ENCODE measurements around the gene ALG11.
"Not testable (repeated sequence)": the region's sequence is repeated elsewhere in the genome, so short reads cannot be mapped to it uniquely, and the experiment has no call there.

ALG11 gene

GRCh38 chr13:52029569-52029968, 17.4 kb downstream of the ALG11 start:
- DNase-seq (ENCODE audit: low spot score) = no peak

- not testable (repeated sequence) for DNase-seq (ENCODE audit: low spot score)
Measured at GRCh38 chr13:52030401-52030800, 18.2 kb downstream of the ALG11 start.

- DNase-seq (ENCODE audit: low spot score) = no peak
Measured at GRCh38 chr13:52033039-52033438, 20.8 kb downstream of the ALG11 start.

DNA sequence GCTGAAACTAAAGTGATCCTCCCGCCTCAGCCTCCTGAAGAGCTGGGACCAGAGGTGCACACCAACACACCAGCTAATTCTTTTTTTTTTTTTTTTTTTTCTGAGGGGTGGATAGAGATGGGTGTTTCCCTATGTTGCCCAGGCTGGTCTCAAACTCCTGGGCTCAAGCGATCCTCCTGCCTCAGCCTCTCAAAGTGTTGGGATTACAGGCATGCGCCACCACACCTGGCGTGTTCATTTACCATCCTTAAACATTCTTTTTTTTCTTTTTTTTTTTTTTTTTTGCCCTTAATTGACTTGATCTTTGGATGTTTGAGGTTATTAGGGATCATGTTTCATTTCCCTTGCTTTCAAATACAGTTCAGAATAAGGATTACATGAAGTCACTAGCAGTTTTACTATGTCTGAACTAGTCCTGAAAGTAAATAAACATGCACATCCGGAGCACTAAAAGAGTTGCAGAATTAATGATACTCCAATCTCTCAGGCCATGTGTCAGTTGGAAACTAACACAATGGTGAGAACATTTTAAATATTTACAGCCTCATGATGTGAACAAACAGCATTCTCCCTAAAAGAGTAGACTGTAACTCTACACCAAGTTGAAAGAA, 22.5 kb downstream of the ALG11 start:
- no peak for DNase-seq (ENCODE audit: low spot score)

- DNase-seq (ENCODE audit: low spot score) = no peak
Measured at GRCh38 chr13:52036037-52036436, 23.8 kb downstream of the ALG11 start.

DNA sequence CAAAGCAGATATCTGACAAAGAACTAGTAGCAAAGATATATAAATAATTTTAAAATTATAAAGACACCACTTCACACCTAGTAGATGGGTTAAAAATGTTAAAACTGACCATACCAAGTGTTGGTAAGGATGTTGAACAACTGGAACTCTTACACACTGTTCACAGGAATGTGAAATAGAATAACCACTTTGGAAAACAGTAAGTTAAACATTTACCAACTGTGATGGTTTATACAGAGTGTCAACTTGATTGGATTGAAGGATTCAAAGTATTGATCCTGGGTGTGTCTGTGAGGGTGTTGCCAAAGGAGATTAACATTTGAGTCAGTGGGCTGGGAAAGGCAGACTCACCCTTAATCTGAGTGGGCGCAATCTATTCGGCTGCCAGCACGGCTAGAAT, 31.5 kb downstream of the ALG11 start:
- no peak for DNase-seq (ENCODE audit: low spot score)

- no peak for DNase-seq (ENCODE audit: low spot score)
Measured at GRCh38 chr13:52047463-52047862, 35.3 kb downstream of the ALG11 start.

GRCh38 chr13:52048516-52048915, 36.3 kb downstream of the ALG11 start:
- no peak for DNase-seq (ENCODE audit: low spot score)

- no peak for DNase-seq (ENCODE audit: low spot score)
Measured at GRCh38 chr13:52051400-52051799, 39.2 kb downstream of the ALG11 start.

- no peak for DNase-seq (ENCODE audit: low spot score)
Measured at GRCh38 chr13:52053460-52053859, 41.3 kb downstream of the ALG11 start.

- DNase-seq (ENCODE audit: low spot score) = not testable (repeated sequence)
Measured at GRCh38 chr13:52061064-52061463, 48.9 kb downstream of the ALG11 start.

DNA sequence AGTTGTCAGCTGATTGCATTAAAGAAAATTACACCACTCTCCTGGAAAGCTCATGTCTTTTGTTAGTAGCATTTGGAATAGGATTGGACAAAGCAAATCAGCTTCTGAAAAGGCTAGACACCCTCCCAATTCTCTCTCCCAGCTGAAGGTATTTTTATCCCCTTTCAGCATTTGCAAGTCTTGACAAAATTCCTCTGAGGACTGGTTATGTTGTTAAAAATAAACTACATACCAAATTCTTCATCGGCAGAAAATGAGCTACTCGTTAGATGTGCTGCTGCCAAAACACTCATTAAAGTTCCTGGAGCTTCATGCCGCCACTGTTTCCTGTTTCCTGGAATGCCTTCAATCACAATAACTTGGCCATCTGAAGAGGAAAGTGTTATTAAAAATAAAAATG, 49.4 kb downstream of the ALG11 start:
- no peak for DNase-seq (ENCODE audit: low spot score)

DNA sequence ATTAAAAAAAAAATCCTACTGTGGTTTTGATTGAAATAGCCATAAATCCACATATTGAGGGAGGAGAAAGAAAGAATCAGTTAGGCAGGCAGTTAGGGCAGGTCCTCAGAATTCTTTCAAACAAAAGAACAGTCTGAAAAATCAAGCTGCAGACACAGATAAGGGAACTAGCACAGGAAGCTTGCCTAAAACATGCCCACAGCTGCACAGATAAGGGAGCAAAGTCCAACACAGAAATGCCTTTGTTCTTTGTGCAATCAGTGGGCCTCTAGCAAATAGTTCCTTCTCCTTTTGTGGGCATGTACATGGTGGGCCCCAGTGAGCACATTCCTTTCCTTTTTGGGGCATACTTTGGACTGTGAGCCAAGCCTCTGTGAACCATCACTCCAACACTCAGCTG, 55.0 kb downstream of the ALG11 start:
- DNase-seq (ENCODE audit: low spot score) = no peak

DNA sequence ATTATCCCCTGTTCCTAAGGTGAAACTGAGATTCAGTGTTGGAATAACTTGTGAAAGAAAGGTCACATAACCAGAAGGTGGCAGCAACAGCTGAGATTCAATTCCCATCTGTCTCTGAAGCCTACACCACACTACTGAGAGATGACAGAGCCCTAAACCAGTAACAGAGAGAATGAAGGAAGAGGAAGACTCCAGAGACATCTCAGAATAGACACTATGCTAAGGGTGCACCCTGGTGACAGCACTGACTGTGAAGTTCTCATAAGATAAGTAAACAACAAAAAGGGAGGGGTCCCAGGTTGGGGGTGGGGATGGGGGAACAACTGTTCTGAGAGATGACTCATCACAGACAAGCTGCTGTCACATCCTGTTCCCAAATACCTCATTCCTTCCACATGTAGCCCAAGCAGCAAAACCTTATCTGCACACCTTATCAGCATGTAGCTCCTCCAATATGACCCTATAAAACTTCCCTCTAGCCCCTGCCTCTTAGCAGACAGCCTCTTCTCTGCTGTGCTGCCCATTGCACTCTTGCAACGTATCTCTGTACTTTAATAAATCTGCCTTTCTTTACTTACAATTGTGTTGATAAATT, 58.8 kb downstream of the ALG11 start:
- DNase-seq (ENCODE audit: low spot score) = no peak

Data from hematopoietic multipotent progenitor cell treated with erythropoietin and hydrocortisone succinate and interleukin-3 and kit ligand, for 15 days (in vitro differentiated cells).